Measurements from ENCODE around the gene EXOSC2. TPM values are rescaled to one million over a fixed set of nuclear protein-coding genes. Genes with fewer than 3 reads are reported as not detected.

EXOSC2 gene
- total RNA-seq, 1 donor from 2014 or later: 18.4 TPM

DNA sequence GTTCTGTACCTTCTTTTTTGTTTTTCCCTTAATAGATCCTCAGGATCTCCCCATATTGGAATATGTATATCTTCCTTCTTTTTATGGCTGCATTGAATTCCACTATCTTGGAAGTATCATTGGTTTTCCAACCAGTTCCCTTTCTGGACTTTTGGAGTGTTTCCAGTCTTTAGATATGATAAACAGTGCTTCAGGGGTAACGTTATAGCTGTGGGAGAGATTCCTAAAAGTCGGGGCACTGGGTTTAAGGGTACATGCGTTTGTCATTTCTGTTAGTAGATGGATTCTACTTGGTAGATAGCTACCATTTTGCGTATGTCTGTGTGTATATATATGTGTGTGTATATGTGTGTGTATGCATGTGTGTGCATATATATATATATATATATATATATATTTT lies 42.0 kb downstream of the EXOSC2 start:
- H3K27me3 ChIP-seq (ENCODE audit: low read depth): no peaks in the 10 kb centered on the region
- no peaks in the 10 kb centered on the region for H3K36me3 ChIP-seq
- ATAC-seq (no peak), DNase-seq (no peak)
- no peaks in the 10 kb centered on the region for H3K9me3 ChIP-seq
- H3K4me3 ChIP-seq: no peak overlapping the region
- no peak overlapping the region for H3K27ac ChIP-seq
- intact Hi-C loops (cut with DNase I): no loop called here
- H3K4me1 ChIP-seq: peaks cover 14% of the 10 kb centered on the region
- no peak for TF ChIP-seq CTCF (IDR thresholded peaks at IDR 0.05)

DNA sequence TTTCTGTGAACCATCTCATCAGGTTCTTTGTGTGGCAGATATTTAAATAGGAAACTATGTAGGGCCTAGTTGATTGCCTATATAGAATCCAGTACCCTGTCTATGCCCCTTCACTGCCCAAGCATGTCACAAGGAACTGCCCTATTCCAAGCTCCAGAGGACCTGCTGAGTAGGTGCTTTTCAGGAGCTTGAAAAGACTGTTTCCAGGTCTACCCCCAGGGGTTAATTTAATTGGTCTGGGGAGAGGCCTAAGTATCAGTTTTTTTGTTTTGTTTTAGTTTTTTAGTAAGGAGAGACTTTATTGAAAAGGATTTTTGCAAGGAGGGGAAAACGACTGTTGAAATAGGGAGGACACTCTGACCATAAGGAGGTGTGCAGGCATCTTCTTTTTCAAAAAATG lies 43.3 kb downstream of the EXOSC2 start:
- Histone ChIP-seq H3K27me3 (ENCODE audit: low read depth) (no peaks in the 10 kb centered on the region), H3K36me3 (no peaks in the 10 kb centered on the region), H3K4me1 (peaks cover 14% of the 10 kb centered on the region), H3K27ac (no peak overlapping the region), H3K9me3 (no peaks in the 10 kb centered on the region), H3K4me3 (no peak overlapping the region)
- DNase-seq (no peak), ATAC-seq (no peak)
- TF ChIP-seq CTCF (IDR thresholded peaks at IDR 0.05): no peak
- intact Hi-C loops (cut with DNase I): no loop called here

- peaks cover under 1% of the 10 kb centered on the region for H3K4me1 ChIP-seq
- H3K36me3 ChIP-seq: no peaks in the 10 kb centered on the region
- H3K4me3 ChIP-seq: no peak overlapping the region
- no peaks in the 10 kb centered on the region for H3K27me3 ChIP-seq (ENCODE audit: low read depth)
- H3K9me3 ChIP-seq: no peaks in the 10 kb centered on the region
- TF ChIP-seq CTCF (IDR thresholded peaks at IDR 0.05): no peak
- DNase-seq: no peak
- no peak for ATAC-seq
- H3K27ac ChIP-seq: no peak overlapping the region
- intact Hi-C loops (cut with DNase I): no loop called here
These were observed 44.7 kb downstream of the EXOSC2 start for GRCh38 chr9:130738281-130738680.

DNA sequence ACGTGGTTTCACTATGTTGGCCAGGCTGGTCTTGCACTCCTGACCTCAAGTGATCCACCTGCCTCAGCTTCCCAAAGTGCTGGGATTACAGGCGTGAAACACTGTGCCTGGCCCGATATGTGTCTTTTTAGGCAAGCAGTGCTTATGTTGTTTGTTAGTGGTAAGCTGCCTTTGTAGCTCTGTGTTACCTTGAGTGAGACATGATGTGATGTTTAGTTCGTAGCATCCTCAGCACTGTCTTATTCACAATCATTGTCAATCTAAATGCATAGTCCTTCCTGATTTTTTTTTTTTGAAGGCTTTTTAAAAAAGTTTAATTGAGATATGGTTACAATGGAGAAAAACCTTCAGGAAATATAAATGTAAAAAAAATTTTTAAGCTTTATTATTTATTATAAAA lies 45.5 kb downstream of the EXOSC2 start:
- no peaks in the 10 kb centered on the region for H3K4me1 ChIP-seq
- no peak for TF ChIP-seq CTCF (IDR thresholded peaks at IDR 0.05)
- no peak overlapping the region for H3K4me3 ChIP-seq
- no peaks in the 10 kb centered on the region for H3K27me3 ChIP-seq (ENCODE audit: low read depth)
- no peak for DNase-seq
- no peaks in the 10 kb centered on the region for H3K9me3 ChIP-seq
- intact Hi-C loops (cut with DNase I): no loop called here
- H3K27ac ChIP-seq: no peak overlapping the region
- no peaks in the 10 kb centered on the region for H3K36me3 ChIP-seq
- ATAC-seq: no peak

DNA sequence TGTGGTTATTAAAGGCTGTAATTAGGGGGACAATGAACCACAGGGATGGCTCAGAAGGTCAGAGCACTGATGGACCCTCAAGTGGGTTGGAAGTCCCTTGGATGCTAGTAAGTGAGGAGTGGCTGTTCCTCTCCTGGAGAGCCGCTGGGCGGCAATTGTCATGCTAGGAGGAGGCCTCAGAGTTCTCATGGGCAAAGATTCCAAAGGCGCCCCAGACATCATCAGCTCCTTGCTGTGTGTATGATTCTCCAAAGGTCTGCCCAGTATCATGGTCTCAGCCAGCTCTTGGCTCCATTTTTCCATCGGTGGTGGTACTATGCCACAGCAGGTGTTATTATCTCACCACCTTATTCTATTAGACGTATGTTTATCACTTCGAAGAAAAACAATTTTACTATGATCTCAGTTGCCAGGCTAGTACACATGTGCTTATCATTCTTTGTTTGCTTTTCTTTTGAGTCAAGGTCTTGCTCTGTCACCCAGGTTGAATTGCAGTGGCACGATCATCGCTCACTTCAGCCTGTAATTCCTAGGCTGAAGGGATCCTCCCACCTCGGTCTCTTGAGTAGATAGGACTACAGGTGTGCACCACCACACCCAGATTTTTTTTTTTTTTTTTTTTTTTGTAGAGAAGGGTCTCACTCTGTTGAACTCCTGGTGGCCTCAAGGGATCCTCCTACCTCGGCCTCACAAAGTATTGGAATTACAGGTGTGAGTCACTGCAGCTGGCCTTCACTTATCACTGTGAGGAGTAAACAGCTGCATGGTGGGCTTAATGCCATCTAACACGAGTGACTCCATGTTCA lies 46.8 kb downstream of the EXOSC2 start:
- no peaks in the 10 kb centered on the region for H3K9me3 ChIP-seq
- TF ChIP-seq CTCF (IDR thresholded peaks at IDR 0.05): no peak
- H3K4me3 ChIP-seq: no peak overlapping the region
- no peak for DNase-seq
- H3K27me3 ChIP-seq (ENCODE audit: low read depth): no peaks in the 10 kb centered on the region
- H3K36me3 ChIP-seq: no peaks in the 10 kb centered on the region
- no peak for ATAC-seq
- H3K27ac ChIP-seq: no peak overlapping the region
- H3K4me1 ChIP-seq: no peaks in the 10 kb centered on the region
- intact Hi-C loops (cut with DNase I): no loop called here

Data from lower lobe of right lung (tissue), 2 donors.